HG02981 (cell line): ENCODE measurements around the gene ADAMTS9.

Experiments used
- ATAC-seq: cut with Tn5 transposase; IDR thresholded peaks from one replicate; pipeline ENCODE4 v1.9.1; 2021; ENCODE audit warnings: mild to moderate bottlenecking, moderate library complexity; ENCODE audit not compliant: unreplicated experiment

Gene ADAMTS9

DNA sequence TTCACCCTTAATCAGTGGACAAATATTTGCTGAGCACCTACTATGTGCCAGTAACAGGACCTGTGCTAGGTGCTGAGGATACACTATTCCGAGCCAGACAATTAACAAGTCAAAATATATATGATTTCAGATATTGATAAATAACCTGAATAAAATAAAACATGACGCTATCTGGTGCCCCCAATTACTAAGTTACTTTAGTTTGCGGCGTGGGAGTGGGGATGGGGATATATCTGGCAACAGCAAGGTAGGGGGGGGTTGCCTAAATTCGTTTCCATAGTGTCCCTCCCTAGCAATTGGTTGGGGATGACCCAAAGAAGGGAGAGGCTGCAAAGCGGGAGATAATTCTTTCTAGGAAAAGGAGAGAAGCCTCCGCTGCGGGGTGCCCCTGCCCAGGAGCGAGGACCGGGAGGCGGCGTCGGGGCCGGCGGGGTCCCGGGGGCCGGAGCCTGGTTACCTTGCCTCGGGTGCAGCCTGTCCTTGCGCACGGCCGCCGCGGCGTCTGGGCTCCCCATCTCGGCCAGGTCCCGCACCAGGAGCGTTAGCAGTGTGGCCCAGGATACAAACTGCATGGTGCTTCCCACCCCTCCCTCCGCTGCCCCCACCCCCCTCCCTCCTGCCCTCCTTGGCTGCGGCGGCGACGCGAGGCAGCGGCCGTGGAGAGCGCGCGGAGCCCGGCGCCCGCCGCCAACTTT, 567 bp downstream of the ADAMTS9 start:
- no peak for ATAC-seq

- no peak for ATAC-seq
Observed at GRCh38 chr3:64686446-64686908, 1.3 kb downstream of the ADAMTS9 start.

DNA sequence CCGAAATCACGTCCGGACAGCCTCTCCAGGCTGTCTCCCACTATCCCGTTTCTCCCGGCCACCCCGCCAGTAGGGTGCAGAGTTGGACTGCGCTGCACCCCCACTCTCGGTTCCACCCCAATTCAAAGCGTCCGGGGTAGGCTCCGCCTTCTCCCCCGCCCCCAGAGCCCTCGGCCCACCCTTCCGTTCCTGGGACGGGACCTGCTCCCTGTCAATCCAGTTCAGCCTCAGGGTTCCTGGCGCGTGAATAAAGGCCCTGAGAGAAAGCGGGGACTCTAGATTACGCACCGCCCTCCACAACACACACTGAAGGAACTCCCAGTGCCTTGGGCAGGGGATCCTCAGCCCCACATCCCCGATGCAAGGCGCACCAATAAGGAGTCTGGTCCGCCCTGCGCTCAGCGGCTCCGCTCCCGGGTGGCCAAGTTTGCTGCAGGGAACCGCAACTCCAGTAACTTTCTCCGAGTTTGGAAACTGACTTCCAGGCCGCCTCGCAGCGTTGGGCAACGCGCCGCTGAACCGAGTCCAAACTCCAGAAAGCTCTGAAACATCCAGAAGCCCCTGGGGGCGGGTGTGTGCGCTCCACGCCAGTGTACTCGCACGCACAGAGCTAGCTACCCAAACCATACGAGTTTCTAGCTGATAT, 1.9 kb downstream of the ADAMTS9 start:
- no peak for ATAC-seq

GRCh38 chr3:64685331-64685799, 2.4 kb downstream of the ADAMTS9 start:
- no peak for ATAC-seq

GRCh38 chr3:64684715-64685261, 3.0 kb downstream of the ADAMTS9 start:
- ATAC-seq: no peak

GRCh38 chr3:64681827-64682226, 6.0 kb downstream of the ADAMTS9 start:
- ATAC-seq: no peak

- no peak for ATAC-seq
Observed at GRCh38 chr3:64681015-64681414, 6.8 kb downstream of the ADAMTS9 start.

GRCh38 chr3:64680334-64680733, 7.5 kb downstream of the ADAMTS9 start:
- no peak for ATAC-seq

GRCh38 chr3:64677961-64678716, 9.7 kb downstream of the ADAMTS9 start:
- ATAC-seq: no peak

DNA sequence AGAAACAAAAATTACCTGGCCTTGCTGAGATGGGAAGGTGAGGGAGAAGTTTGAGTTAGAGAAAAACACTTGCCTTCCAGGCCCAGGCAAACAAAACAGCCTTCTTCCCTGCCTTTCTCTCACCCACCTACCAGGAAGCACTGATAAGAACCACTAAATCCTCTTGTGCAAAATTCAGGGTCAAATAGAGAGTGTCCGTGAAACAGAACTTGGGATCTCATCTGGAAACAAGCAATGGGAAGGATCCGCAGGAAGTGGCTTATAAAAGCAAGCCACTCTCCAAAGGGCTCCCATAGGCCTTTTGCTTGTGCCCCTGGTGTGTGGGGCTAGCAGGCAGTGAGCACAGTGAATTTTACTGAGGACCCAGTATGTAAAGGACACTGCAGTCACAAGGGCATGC, 11.0 kb downstream of the ADAMTS9 start:
- no peak for ATAC-seq

DNA sequence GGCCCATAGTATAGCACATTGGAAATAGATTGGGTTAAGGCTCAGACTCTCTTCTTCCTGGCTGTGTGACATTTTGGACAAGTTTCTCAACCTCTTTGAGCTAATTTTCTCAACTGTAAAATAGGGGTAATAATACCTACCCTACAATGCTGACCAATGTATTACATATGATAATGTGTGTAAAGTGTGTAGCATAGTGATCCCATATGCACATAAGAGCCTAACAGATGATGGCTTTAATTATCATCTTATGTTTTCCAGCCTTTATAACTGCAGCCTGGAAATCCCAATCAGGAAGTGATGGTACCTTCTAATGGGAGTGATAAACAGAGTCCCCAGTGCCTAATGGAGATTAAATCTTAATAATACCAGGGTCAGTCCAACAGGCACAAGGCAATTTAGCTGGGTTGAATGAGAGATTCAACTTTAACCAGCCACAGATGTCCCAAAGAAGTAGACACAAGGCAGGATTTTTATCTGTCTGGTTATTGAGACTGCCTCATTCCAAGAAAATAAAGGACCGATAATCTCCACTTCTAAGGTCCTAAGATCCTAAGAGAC, 12.0 kb downstream of the ADAMTS9 start:
- ATAC-seq: no peak

DNA sequence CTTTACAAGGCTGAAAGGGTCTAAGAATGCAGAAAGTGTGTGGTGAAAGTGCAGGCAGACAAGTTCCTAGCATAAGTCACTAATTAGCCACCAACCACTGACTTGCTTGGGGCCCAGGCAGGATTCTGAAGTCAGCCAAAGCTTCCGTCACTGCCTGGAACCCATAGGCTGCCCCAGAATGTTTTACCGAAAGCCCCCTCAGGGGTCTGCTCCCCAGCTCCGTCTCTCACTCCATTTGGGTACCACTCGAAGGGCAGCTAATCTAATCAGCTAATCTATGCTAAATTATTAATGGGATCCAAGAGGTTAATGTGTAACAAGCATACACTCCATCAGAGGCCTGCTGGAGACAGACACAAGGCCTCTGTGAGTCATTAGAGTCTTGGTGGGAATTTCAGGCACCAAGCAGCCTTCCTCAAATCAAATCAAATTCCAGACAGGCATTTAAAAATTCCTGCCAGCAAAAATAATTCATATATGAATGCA, 13.2 kb downstream of the ADAMTS9 start:
- no peak for ATAC-seq

DNA sequence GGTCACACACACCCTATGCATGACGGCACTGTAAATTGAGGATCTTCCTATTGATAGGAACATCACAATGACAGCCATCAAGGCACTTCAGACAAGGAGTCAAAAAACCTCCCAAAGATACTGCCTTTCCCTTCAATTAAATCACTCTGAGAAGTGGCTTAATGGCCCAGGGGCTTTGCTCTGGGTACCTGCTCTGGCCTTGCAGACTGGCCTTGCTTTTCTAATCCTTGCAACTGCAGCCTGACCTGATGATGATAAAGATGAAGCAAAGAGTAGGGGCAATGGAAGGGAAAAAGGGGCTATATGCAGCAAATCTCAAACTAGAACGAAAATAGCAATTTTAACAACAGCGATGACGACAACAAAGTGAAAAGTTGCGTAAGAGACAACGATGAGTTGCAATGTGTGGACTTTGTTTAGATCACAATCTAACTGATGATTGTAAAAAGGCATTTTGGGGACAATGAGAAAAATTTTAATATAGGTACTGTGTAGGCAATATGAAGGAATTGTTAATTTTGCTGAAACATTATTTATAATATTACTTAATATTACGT, 14.6 kb downstream of the ADAMTS9 start:
- ATAC-seq: no peak

- ATAC-seq: no peak
Observed at GRCh38 chr3:64668582-64669510, 19.0 kb downstream of the ADAMTS9 start.

GRCh38 chr3:64667887-64668581, 19.8 kb downstream of the ADAMTS9 start:
- ATAC-seq: no peak

DNA sequence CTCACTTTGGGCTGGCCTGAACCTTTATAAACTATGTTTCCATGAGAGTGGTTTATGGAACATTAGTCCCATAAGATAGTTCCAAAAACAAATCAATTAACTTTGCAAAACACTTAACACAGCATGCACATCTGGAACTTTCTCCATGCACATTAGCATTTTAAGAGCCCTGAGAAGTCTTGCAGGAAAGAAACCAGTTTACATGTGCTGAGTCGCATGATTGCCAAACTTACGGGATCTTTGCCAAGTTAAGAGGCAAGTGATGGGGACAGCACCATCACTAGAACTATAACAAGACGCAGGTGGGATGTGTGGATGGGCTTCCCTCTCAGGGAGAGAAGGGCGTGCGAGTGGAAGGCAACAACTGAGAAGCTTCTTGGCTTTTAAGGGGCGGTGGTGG, 20.7 kb downstream of the ADAMTS9 start:
- no peak for ATAC-seq

DNA sequence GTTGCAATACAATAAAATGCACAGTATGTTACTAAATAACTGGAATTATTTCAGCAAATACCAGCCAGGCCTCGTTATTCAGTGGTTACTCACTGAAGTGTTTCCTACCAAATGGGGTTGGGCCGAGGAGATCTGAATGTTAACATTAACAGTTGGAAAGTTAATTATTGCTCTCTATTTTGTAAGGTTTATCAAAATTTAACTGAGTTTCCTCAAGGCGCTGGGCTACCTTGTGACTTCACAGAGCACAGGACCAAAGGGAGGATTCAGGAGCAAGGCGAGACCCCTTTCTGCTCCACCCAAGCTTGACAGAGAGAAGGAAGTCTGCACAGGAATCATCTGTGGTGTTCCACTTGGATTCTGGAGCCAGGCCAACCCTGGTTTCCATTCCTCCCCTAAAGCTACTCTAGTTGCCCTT, 21.6 kb downstream of the ADAMTS9 start:
- ATAC-seq: no peak

DNA sequence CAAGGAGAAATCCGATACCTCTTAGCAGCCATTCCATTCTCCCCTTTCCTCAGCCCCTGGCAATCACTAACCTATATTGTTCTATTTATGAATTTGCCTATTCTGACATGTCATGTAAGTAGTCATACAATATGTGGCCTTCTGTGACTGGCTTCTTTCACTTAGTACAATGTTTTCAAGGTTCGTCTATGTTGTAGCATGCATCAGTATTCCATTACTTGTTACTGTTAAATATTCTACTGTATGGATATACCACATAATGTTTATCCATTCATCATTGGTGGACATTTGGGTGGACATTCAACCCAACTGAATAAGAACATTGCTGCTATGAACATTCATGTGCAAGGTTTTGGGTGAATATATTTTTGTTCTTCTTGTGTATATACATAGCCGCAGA, 23.4 kb downstream of the ADAMTS9 start:
- no peak for ATAC-seq

DNA sequence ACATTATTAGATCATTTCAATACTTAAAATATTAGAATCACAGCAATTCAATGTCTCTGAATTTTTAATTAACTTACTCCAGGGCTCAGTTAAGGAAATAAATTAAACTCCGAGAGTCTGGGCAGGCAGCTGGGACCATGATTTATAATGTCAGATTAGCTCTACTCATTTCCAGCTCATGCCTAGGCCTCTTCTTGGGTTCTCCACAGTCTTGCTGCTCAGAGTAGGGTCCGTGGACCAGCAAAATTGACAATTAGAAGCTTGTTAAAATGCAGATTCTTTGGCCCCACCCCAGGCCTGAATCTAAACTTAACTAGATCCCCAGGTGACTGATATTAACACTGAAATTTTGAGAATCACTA, 28.2 kb downstream of the ADAMTS9 start:
- ATAC-seq: no peak
